ENCODE data around the gene SHISAL1. TPM values are rescaled to one million over a fixed set of nuclear protein-coding genes. Genes with fewer than 3 reads are reported as not detected.

SHISAL1 gene
- total and polyA plus RNA-seq, 2 experiments from 2014 or later: 0.58 to 2.2 TPM

DNA sequence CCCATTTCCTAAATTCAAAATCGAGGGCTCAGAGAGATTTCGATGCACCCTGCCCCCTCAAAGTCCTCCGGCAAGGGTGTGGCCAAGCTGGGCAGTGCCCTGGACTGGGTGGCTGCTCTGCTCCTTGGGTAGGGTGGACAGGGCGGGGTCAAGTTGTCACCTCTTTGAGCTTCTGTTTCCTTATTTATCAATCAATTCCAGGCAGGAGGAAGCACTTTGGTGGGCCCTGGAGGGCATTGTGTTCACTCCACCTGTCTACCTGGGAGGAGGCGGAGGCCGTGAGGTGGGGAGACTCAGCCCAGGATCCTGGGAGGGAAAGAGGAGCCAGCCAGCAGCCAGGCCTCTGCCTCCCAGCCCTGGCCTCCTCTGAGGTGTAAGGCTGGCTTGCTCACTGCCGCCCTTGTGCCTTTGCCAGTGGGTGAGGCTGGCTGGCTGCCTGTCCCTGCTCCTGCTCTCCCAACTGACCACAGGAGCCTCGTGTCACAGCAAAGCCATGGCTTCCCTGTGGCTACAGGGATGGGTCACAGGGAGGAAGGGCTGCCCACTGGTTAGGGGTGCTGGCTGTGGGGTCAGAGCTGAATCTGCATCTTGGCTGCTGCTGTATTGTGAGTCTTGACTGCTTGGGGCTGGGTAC lies 25.5 kb upstream of the SHISAL1 start:
- WGBS, 2 experiments (ENCODE audit: low coverage in 1 of 2, low lambda C conversion rate in 2 of 2, missing lambda C conversion rate in 2 of 2): 69 to 74% methylated on average over 8 of the region's 8 CpGs
- no peak overlapping the region for H3K4me2 ChIP-seq (ENCODE audit: unreplicated experiment)
- peaks cover 8% of the 10 kb centered on the region; the same call in 1 of the 2 replicates for H3F3A ChIP-seq (ENCODE audit: insufficient read depth)
- in situ Hi-C loops (cut with MboI): no loop called here
- TF ChIP-seq EZH2 (IDR thresholded peaks at IDR 0.05; ENCODE audit: insufficient read depth, poor library complexity, severe bottlenecking) (no peak), EZH2phosphoT487 (IDR thresholded peaks at IDR 0.05; ENCODE audit: insufficient read depth, low read depth) (no peak)
- H3K27ac ChIP-seq: no peak overlapping the region
- peak; percentile 45 for DNase-seq
- H4K20me1 ChIP-seq (ENCODE audit: insufficient read depth): no peaks in the 10 kb centered on the region
- H3K9me2 ChIP-seq (ENCODE audit: insufficient read depth): no peaks in the 10 kb centered on the region
- no peak overlapping the region for H2AFZ ChIP-seq
- H3K9ac ChIP-seq: no peak overlapping the region
- H3K27me3 ChIP-seq (replicated peaks; ENCODE audit: insufficient read depth): no peaks in the 10 kb centered on the region; the same call in 1 of the 2 replicates
- no peak overlapping the region for H3K4me3 ChIP-seq
- H3K36me3 ChIP-seq (ENCODE audit: low read depth): no peaks in the 10 kb centered on the region
- no peaks in the 10 kb centered on the region for H3K79me2 ChIP-seq (ENCODE audit: insufficient read depth)
- peaks cover 9% of the 10 kb centered on the region for H3K4me1 ChIP-seq (ENCODE audit: insufficient read depth)
- H3K9me3 ChIP-seq (ENCODE audit: low read depth): no peaks in the 10 kb centered on the region

DNA sequence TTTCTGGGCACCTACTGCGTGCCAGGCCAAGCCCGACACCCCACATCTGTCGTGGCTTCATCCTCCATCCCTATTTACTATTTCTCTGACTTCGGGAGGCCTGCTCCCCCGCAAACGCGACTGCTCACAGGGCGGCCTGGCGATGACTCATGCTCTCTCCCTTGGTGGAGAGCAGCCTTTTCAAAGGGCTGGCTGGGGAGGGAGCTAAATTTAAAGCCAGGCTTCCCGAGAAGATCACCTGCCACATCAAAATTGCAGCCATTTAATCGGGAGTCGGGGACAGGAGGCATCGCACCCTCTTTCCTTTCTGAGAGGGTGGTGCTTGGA lies 24.9 kb upstream of the SHISAL1 start:
- in situ Hi-C loops (cut with MboI): no loop called here
- H3K9me2 ChIP-seq (ENCODE audit: insufficient read depth): no peaks in the 10 kb centered on the region
- no peak overlapping the region for H3K9ac ChIP-seq
- peaks cover 1% of the 10 kb centered on the region for H3K27me3 ChIP-seq (replicated peaks; ENCODE audit: insufficient read depth)
- H3K27ac ChIP-seq: no peak overlapping the region
- H4K20me1 ChIP-seq (ENCODE audit: insufficient read depth): no peaks in the 10 kb centered on the region
- peaks cover 8% of the 10 kb centered on the region; the same call in 1 of the 2 replicates for H3F3A ChIP-seq (ENCODE audit: insufficient read depth)
- no peak overlapping the region for H3K4me3 ChIP-seq
- DNase-seq: peak; percentile 94
- H3K4me2 ChIP-seq (ENCODE audit: unreplicated experiment): peak overlapping the region; percentile 56
- H3K79me2 ChIP-seq (ENCODE audit: insufficient read depth): no peaks in the 10 kb centered on the region
- H3K4me1 ChIP-seq (ENCODE audit: insufficient read depth): peaks cover 9% of the 10 kb centered on the region
- no peak for TF ChIP-seq EZH2phosphoT487 (IDR thresholded peaks at IDR 0.05; ENCODE audit: insufficient read depth, low read depth)
- no peak for TF ChIP-seq EZH2 (IDR thresholded peaks at IDR 0.05; ENCODE audit: insufficient read depth, poor library complexity, severe bottlenecking)
- no peaks in the 10 kb centered on the region for H3K9me3 ChIP-seq (ENCODE audit: low read depth)
- H3K36me3 ChIP-seq (ENCODE audit: low read depth): no peaks in the 10 kb centered on the region
- H2AFZ ChIP-seq: no peak overlapping the region
- WGBS, 2 experiments (ENCODE audit: low coverage in 1 of 2, low lambda C conversion rate in 2 of 2, missing lambda C conversion rate in 2 of 2): 4 to 5% methylated on average over 13 of the region's 13 CpGs

DNA sequence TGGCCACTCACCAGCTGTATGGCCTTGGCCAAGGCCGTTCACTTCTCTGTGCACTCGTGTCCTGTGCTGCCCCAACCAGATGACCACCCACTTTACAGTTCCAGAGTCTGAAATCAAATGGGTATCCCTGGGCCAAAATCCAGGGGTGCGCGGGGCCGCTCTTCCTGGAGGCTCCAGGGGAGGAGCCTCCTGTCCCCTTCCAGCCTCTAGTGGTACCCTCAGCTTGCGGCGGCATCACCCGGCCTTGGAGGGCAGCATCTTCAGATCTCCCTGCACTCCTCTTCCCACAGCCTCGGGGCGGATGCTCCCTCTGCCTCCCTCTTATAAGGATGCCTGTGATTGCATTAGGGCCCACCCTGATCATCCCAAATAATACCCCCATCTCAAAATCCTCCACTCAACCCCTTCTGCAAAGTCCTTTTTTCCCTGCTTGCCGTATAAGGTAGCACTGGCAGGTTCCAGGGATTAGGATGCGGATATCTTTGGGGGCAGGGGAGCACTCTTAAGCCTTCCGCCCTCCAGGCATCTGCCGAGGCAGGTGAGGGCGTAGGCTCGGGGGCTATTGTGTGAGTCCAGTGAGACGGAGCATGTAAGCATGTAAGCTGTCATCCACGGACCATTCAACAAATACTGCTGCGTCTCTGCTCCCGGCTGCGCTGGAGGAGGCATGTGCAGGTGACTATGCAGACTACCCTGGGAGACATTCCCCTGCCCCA lies 24.4 kb upstream of the SHISAL1 start:
- in situ Hi-C loops (cut with MboI): no loop called here
- Histone ChIP-seq H4K20me1 (ENCODE audit: insufficient read depth) (no peaks in the 10 kb centered on the region), H3K36me3 (ENCODE audit: low read depth) (no peaks in the 10 kb centered on the region), H3K27me3 (replicated peaks; ENCODE audit: insufficient read depth) (peaks cover 6% of the 10 kb centered on the region), H3K9me2 (ENCODE audit: insufficient read depth) (no peaks in the 10 kb centered on the region), H3K27ac (no peak overlapping the region), H3F3A (ENCODE audit: insufficient read depth) (peaks cover 8% of the 10 kb centered on the region; the same call in 1 of the 2 replicates), H3K9ac (no peak overlapping the region), H3K79me2 (ENCODE audit: insufficient read depth) (no peaks in the 10 kb centered on the region), H3K9me3 (ENCODE audit: low read depth) (no peaks in the 10 kb centered on the region), H3K4me3 (no peak overlapping the region), H3K4me2 (ENCODE audit: unreplicated experiment) (peak overlapping the region; percentile 56), H3K4me1 (ENCODE audit: insufficient read depth) (peaks cover 9% of the 10 kb centered on the region), H2AFZ (no peak overlapping the region)
- no peak for TF ChIP-seq EZH2 (IDR thresholded peaks at IDR 0.05; ENCODE audit: insufficient read depth, poor library complexity, severe bottlenecking)
- TF ChIP-seq EZH2phosphoT487 (IDR thresholded peaks at IDR 0.05; ENCODE audit: insufficient read depth, low read depth): no peak
- no peak for DNase-seq
- WGBS, 2 experiments (ENCODE audit: low coverage in 1 of 2, low lambda C conversion rate in 2 of 2, missing lambda C conversion rate in 2 of 2): 71 to 77% methylated on average over 20 to 21 of the region's 21 CpGs

DNA sequence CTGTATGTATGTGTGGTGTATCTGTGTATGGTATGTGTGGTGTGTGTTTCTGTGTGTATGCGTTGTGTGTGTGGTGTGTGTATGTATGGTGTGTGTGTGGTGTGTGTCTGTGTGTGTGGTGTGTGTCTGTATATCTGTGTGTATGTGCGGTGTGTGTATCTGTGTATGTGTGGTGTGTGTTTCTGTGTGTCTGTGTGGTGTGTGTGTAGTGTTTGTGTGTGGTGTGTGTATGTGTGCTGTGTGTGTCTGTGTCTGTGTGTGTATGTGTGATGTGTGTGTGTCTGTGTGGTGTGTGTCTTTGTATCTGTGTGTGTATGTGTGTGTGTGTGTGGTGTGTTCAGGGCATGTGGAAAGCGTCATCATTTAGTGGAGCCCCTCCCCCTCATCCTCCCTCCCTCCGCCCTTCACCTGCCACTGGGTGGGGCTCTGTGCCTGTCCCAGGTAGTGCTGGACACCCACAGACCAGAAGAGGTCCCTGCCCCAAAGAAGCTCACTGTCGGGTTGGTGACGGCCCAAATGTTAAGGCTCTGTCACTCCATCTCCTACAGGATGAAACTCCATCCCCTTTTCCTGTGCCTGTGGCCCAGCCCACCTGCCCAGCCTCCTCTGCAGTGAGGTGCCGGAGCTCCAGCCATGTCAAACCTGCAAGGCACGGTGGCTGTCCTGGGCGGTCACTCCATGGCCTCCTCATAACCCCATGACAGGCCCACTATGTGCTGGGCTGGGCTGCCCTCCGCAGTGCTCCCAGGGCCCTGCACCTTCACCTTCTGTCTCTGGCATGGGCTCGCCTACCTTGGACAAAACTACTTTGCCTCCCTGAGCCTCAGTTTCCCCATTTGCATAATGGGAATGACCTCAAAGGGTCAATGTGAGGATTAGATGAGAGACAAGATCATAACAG lies 23.4 kb upstream of the SHISAL1 start:
- no peak overlapping the region for H3K9ac ChIP-seq
- H3K4me2 ChIP-seq (ENCODE audit: unreplicated experiment): no peak overlapping the region
- no peaks in the 10 kb centered on the region for H3K9me3 ChIP-seq (ENCODE audit: low read depth)
- H3K4me3 ChIP-seq: no peak overlapping the region
- TF ChIP-seq EZH2 (IDR thresholded peaks at IDR 0.05; ENCODE audit: insufficient read depth, poor library complexity, severe bottlenecking): no peak
- TF ChIP-seq EZH2phosphoT487 (IDR thresholded peaks at IDR 0.05; ENCODE audit: insufficient read depth, low read depth): no peak
- H3K27me3 ChIP-seq (replicated peaks; ENCODE audit: insufficient read depth): peaks cover 9% of the 10 kb centered on the region
- H3K27ac ChIP-seq: no peak overlapping the region
- H3K4me1 ChIP-seq (ENCODE audit: insufficient read depth): peaks cover 6% of the 10 kb centered on the region; the same call in 1 of the 2 replicates
- DNase-seq: no peak
- no peaks in the 10 kb centered on the region for H3K9me2 ChIP-seq (ENCODE audit: insufficient read depth)
- 90 to 94% methylated on average over 10 to 11 of the region's 11 CpGs for WGBS, 2 experiments (ENCODE audit: low coverage in 1 of 2, low lambda C conversion rate in 2 of 2, missing lambda C conversion rate in 2 of 2)
- no peaks in the 10 kb centered on the region for H3K36me3 ChIP-seq (ENCODE audit: low read depth)
- in situ Hi-C loops (cut with MboI): no loop called here
- H3K79me2 ChIP-seq (ENCODE audit: insufficient read depth): no peaks in the 10 kb centered on the region
- H3F3A ChIP-seq (ENCODE audit: insufficient read depth): peaks cover 8% of the 10 kb centered on the region; the same call in 1 of the 2 replicates
- H2AFZ ChIP-seq: no peak overlapping the region
- no peaks in the 10 kb centered on the region for H4K20me1 ChIP-seq (ENCODE audit: insufficient read depth)
